Prostate gland (tissue), 2 donors: Measurements from ENCODE around the gene KCNN4. TPM values are rescaled to one million over a fixed set of nuclear protein-coding genes. Genes with fewer than 3 reads are reported as not detected.

Source experiments
- DNase-seq: peaks from one replicate; pipeline ENCODE4 v3.0.0-alpha.2; 2019; ENCODE audit warnings: low spot score
- H3K27ac ChIP-seq, 2 donors: fragments of 200-600 bp; sonication (generic); 2 replicates each; pipeline ENCODE4 v1.5.1; 2017 to 2019
- H3K27me3 ChIP-seq: fragments of 200-600 bp; sonication (generic); replicated peaks from 2 replicates; pipeline ENCODE4 v1.5.1; 2019; ENCODE audit not compliant: insufficient read depth
- H3K36me3 ChIP-seq, 2 donors: fragments of 200-600 bp; sonication (generic); 1 replicate in 1 of 2; 2 replicates in 1 of 2; pipeline versions ENCODE4 v1.5.1 to v1.8.1; 2017 to 2019
- H3K4me1 ChIP-seq: fragments of 200-600 bp; sonication (generic); replicated peaks from 2 replicates; pipeline ENCODE4 v1.5.1; 2019
- H3K4me3 ChIP-seq, 2 donors: fragments of 200-600 bp; sonication (generic); 2 replicates each; pipeline ENCODE4 v1.5.1; 2017 to 2019
- H3K9me3 ChIP-seq: fragments of 200-600 bp; sonication (generic); 2 replicates; pipeline ENCODE4 v1.5.1; 2017
- POLR2A ChIP-seq: fragments of 450-650 bp; IDR thresholded peaks from one replicate; pipeline ENCODE4 v1.6.1; 2016; ENCODE audit warnings: antibody characterized with exemption, mild to moderate bottlenecking
- POLR2AphosphoS5 ChIP-seq: sonication (generic); formaldehyde crosslinking; IDR thresholded peaks from one replicate; pipeline ENCODE4 v1.6.1; 2017; ENCODE audit warnings: antibody characterized with exemption
- WGBS: methylation state at CpG from one replicate; pipeline ENCODE4 v1.1.5; 2018; 5-methylcytosine and 5-hydroxymethylcytosine counted together
- intact Hi-C: fragments of 100-400 bp; cut with DNase I; formaldehyde crosslinking; loops from one replicate; pipeline ENCODE4 v1.14.2; 2022
- total RNA-seq, 2 donors: library from RNA; depleted of rRNA; stranded (reverse); fragments of >200 nt; gene quantifications; one replicate each; pipeline ENCODE4 v1.1.0, GENCODE V29; 2016
- TF ChIP-seq, protein P1 (sequence below), 4 experiments: fragments of 200-600 bp in 2 of 4; fragments of 450-650 bp in 2 of 4; sonication (generic) in 2 of 4; IDR thresholded peaks; 1 replicate in 3 of 4; 2 replicates in 1 of 4; pipeline ENCODE4 v1.5.1; 2016 to 2019; ENCODE audit warnings: antibody characterized with exemption in 4 of 4, mild to moderate bottlenecking in 2 of 4, moderate library complexity in 2 of 4

KCNN4 gene
- total RNA-seq, 2 donors from 2014 or later = 65.1 to 86.1 TPM

DNA sequence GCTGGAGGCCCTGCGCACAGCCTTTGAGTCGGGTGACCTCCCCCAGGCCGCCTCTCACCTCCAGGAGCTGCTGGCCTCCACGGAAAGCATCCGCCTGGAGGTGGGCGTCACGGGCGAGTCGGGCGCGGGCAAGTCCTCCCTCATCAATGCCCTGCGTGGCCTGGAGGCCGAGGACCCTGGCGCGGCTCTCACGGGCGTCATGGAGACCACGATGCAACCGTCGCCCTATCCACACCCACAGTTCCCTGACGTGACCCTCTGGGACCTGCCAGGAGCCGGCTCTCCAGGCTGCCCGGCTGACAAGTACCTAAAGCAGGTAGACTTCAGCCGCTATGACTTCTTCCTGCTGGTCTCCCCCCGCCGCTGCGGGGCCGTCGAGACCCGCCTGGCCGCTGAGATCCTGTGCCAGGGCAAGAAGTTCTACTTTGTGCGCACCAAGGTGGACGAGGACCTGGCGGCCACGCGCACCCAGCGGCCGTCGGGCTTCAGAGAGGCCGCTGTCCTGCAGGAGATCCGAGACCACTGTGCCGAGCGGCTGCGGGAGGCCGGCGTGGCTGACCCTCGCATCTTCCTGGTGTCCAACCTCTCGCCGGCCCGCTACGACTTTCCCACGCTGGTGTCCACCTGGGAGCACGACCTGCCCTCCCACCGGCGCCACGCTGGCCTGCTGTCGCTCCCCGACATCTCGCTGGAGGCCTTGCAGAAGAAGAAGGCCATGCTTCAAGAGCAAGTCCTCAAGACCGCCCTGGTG, 62.0 kb downstream of the KCNN4 start:
- no peaks in the 10 kb centered on the region for H3K4me1 ChIP-seq
- intact Hi-C loops = no loop called here

More for the DNA sequence above, 62.0 kb downstream of the KCNN4 start:
- no peak overlapping the region for H3K4me3 ChIP-seq
- 92% methylated on average over 60 of the region's 60 CpGs for WGBS
- H3K27me3 ChIP-seq = no peaks in the 10 kb centered on the region
- no peak for DNase-seq
- H3K27ac ChIP-seq = no peak overlapping the region
- TF ChIP-seq, protein P1, sequence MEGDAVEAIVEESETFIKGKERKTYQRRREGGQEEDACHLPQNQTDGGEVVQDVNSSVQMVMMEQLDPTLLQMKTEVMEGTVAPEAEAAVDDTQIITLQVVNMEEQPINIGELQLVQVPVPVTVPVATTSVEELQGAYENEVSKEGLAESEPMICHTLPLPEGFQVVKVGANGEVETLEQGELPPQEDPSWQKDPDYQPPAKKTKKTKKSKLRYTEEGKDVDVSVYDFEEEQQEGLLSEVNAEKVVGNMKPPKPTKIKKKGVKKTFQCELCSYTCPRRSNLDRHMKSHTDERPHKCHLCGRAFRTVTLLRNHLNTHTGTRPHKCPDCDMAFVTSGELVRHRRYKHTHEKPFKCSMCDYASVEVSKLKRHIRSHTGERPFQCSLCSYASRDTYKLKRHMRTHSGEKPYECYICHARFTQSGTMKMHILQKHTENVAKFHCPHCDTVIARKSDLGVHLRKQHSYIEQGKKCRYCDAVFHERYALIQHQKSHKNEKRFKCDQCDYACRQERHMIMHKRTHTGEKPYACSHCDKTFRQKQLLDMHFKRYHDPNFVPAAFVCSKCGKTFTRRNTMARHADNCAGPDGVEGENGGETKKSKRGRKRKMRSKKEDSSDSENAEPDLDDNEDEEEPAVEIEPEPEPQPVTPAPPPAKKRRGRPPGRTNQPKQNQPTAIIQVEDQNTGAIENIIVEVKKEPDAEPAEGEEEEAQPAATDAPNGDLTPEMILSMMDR (IDR thresholded peaks at IDR 0.05) = no peak
- TF ChIP-seq POLR2A (no peak), POLR2AphosphoS5 (no peak)
- no peaks in the 10 kb centered on the region for H3K9me3 ChIP-seq
- H3K36me3 ChIP-seq = no peaks in the 10 kb centered on the region

Other genes with a start within 250 kb of the KCNN4 start
- 1 to 10 TPM in 1 of 2 donors, not detected in 1; 2.0 TPM for gene ZNF575, start 247.8 kb downstream of the KCNN4 start, total RNA-seq
- gene XRCC1, start 205.4 kb downstream of the KCNN4 start, total RNA-seq = 10 to 100 TPM; 25.8 to 52.5 TPM
- gene PINLYP, start 205.2 kb downstream of the KCNN4 start, total RNA-seq = 1 to 10 TPM; 4.8 to 7.8 TPM
- gene IRGQ, start 184.8 kb downstream of the KCNN4 start, total RNA-seq = 10 to 100 TPM; 28.3 to 30.4 TPM
- 10 to 100 TPM; 25.1 to 30.6 TPM for gene ZNF576, start 184.4 kb downstream of the KCNN4 start, total RNA-seq
- gene SRRM5, start 168.9 kb downstream of the KCNN4 start, total RNA-seq = under 1 TPM; 0.28 to 0.59 TPM
- gene ZNF428, start 161.3 kb downstream of the KCNN4 start, total RNA-seq = 100 to 1,000 TPM in 1 of 2 donors, 10 to 100 TPM in 1; 51.7 to 108 TPM
- gene CADM4, start 141.1 kb downstream of the KCNN4 start, total RNA-seq = 10 to 100 TPM; 21.1 to 49.4 TPM
- gene PLAUR, start 110.8 kb downstream of the KCNN4 start, total RNA-seq = 10 to 100 TPM in 1 of 2 donors, 1 to 10 TPM in 1; 6.9 to 40.9 TPM
- gene IRGC, start 64.9 kb downstream of the KCNN4 start, total RNA-seq = 10 to 100 TPM in 1 of 2 donors, not detected in 1; 15.7 TPM
- 10 to 100 TPM; 22.9 to 45.1 TPM for gene SMG9, start 26.0 kb downstream of the KCNN4 start, total RNA-seq
- gene LYPD5, start 21.5 kb upstream of the KCNN4 start, total RNA-seq = 1 to 10 TPM; 2.7 to 6.2 TPM
- 1 to 10 TPM; 5.8 to 8.9 TPM for gene ZNF283, start 46.3 kb upstream of the KCNN4 start, total RNA-seq
- gene ZNF404, start 103.0 kb upstream of the KCNN4 start, total RNA-seq = 1 to 10 TPM; 2.6 to 2.7 TPM
- 10 to 100 TPM; 14.5 to 17.0 TPM for gene ZNF45, start 154.3 kb upstream of the KCNN4 start, total RNA-seq
- gene ZNF221, start 170.3 kb upstream of the KCNN4 start, total RNA-seq = 1 to 10 TPM; 7.6 to 8.0 TPM
- gene ZNF155, start 203.2 kb upstream of the KCNN4 start, total RNA-seq = 1 to 10 TPM; 8.0 to 9.9 TPM
- gene ZNF230, start 222.0 kb upstream of the KCNN4 start, total RNA-seq = 1 to 10 TPM; 2.6 to 3.5 TPM
- 1 to 10 TPM; 3.7 to 6.1 TPM for gene ZNF222, start 244.4 kb upstream of the KCNN4 start, total RNA-seq